HepG2 (cell line): ENCODE data around the gene HAP1. TPM values are rescaled to one million over a fixed set of nuclear protein-coding genes. Genes with fewer than 3 reads are reported as not detected.
A peak's percentile ranks its signal among the peaks of the same experiment; 100 is the strongest.

ENCODE experiments used
- ATAC-seq: fragments of 200-7000 bp; cut with Tn5 transposase; 3 replicates; pipeline ENCODE4 v1.9.1; 2020; ENCODE audit warnings: mild to moderate bottlenecking, moderate library complexity
- BruUV-seq: library from RNA; stranded (reverse); fragments of 400-500 nt; replicated peaks from 2 replicates; lab custom pipeline; 2021; lab: Mats Ljungman, UMichigan
- CTCF ChIA-PET: fragments of 300-600 bp; formaldehyde crosslinking; extraction: SDS; loops from one replicate; lab custom pipeline; 2021; ENCODE audit warnings: low total read pairs, inconsistent platforms, low intra/inter-chr PET ratio; lab: Yijun Ruan, JAX
- POLR2A ChIA-PET: fragments of 350-600 bp; sonication (Branson Sonifier 250); formaldehyde crosslinking; loops from one replicate; lab custom pipeline; 2020; ENCODE audit warnings: antibody characterized with exemption, inconsistent platforms; lab: Yijun Ruan, JAX
- DNase-seq: peaks from one replicate; pipeline ENCODE4 v3.0.0-alpha.2; 2015; ENCODE audit warnings: low spot score
- FAIRE-seq: peaks from 3 replicates; lab custom pipeline; 2011; peaks lifted over from hg19 to GRCh38; lab: Jason Lieb, UNC
- H2AFZ ChIP-seq: one replicate; pipeline ENCODE4 v1.6.1; 2011; ENCODE audit warnings: low read length, inconsistent platforms
- H3K27ac ChIP-seq: fragments of 300-600 bp; 3 replicates; pipeline ENCODE4 v1.8.0; 2011; ENCODE audit warnings: mixed run types, mild to moderate bottlenecking, mixed read lengths, low read length, inconsistent platforms; ENCODE audit not compliant: insufficient read depth; ENCODE audit errors: extremely low read length
- H3K27me3 ChIP-seq, 2 experiments: fragments of 200-600 bp in 1 of 2; 2 replicates in 1 of 2; 3 replicates in 1 of 2; pipeline versions ENCODE4 v1.6.0 to v1.8.0; 2011; ENCODE audit warnings: low read length in 2 of 2, mild to moderate bottlenecking in 2 of 2, moderate library complexity in 2 of 2, inconsistent platforms in 1 of 2; ENCODE audit not compliant: insufficient read depth in 2 of 2, control insufficient read depth in 1 of 2
- H3K36me3 ChIP-seq, 2 experiments: fragments of 200-600 bp in 1 of 2; replicated peaks in 1 of 2; 2 replicates in 1 of 2; 3 replicates in 1 of 2; pipeline versions ENCODE4 v1.5.1 to v1.8.0; 2011; ENCODE audit warnings: low read length in 2 of 2, inconsistent platforms in 1 of 2; ENCODE audit not compliant: insufficient read depth in 2 of 2, control insufficient read depth in 1 of 2
- H3K4me1 ChIP-seq: 2 replicates; pipeline ENCODE4 v1.5.1; 2012; ENCODE audit warnings: low read length, inconsistent platforms; ENCODE audit not compliant: insufficient read depth
- H3K4me2 ChIP-seq: 2 replicates; pipeline ENCODE4 v1.6.0; 2011; ENCODE audit warnings: low read depth, low read length, inconsistent platforms
- H3K4me3 ChIP-seq, 3 experiments: fragments of 200-600 bp in 1 of 3; sonication (generic), shearing (Covaris generic) in 1 of 3; replicated peaks in 1 of 3; 2 replicates each; pipeline ENCODE4 v1.5.1; 2011 to 2016; ENCODE audit warnings: low read length in 3 of 3, inconsistent platforms in 2 of 3, low read depth in 2 of 3, mild to moderate bottlenecking in 2 of 3, control low read depth in 1 of 3, mixed read lengths in 1 of 3; ENCODE audit not compliant: insufficient read depth in 1 of 3
- H3K79me2 ChIP-seq: one replicate; pipeline ENCODE4 v1.6.1; 2011; ENCODE audit warnings: low read length, inconsistent platforms; ENCODE audit not compliant: insufficient read depth
- H3K9ac ChIP-seq: 2 replicates; pipeline ENCODE4 v1.6.0; 2011; ENCODE audit warnings: mild to moderate bottlenecking, low read depth, low read length, inconsistent platforms; ENCODE audit not compliant: insufficient read depth
- H3K9me3 ChIP-seq: 2 replicates; pipeline ENCODE4 v1.5.1; 2012; ENCODE audit warnings: mild to moderate bottlenecking, low read length
- H4K20me1 ChIP-seq: 2 replicates; pipeline ENCODE4 v1.6.0; 2011; ENCODE audit warnings: inconsistent platforms, mild to moderate bottlenecking, low read length, moderate library complexity; ENCODE audit not compliant: insufficient read depth
- BHLHE40 ChIP-seq: IDR thresholded peaks from 2 replicates; pipeline ENCODE4 v1.6.1; 2011; ENCODE audit warnings: low read length, improper control_type of control experiment
- FOSL2 ChIP-seq: sonication (generic); formaldehyde crosslinking; IDR thresholded peaks from 2 replicates; pipeline ENCODE4 v1.4.0; 2020; ENCODE audit warnings: missing genetic modification reagents
- NKX3-1 ChIP-seq: sonication (generic); formaldehyde crosslinking; IDR thresholded peaks from 2 replicates; pipeline ENCODE4 v1.5.0; 2020; ENCODE audit warnings: missing genetic modification reagents
- RXRA ChIP-seq: sonication (generic); formaldehyde crosslinking; IDR thresholded peaks from 2 replicates; pipeline ENCODE4 v1.5.1; 2020; ENCODE audit warnings: missing genetic modification reagents
- ZFP91 ChIP-seq: sonication (generic); formaldehyde crosslinking; IDR thresholded peaks from 2 replicates; pipeline ENCODE4 v1.9.0; 2022; ENCODE audit warnings: missing genetic modification reagents, mild to moderate bottlenecking, borderline replicate concordance
- ZNF331 ChIP-seq: sonication (generic); formaldehyde crosslinking; IDR thresholded peaks from 2 replicates; pipeline ENCODE4 v1.4.0; 2020; ENCODE audit warnings: missing genetic modification reagents
- ZNF768 ChIP-seq: sonication (generic); formaldehyde crosslinking; IDR thresholded peaks from 2 replicates; pipeline ENCODE4 v1.4.0; 2020; ENCODE audit warnings: missing genetic modification reagents
- WGBS: methylation state at CpG from one replicate; pipeline ENCODE4 v1.1.6; 2017; ENCODE audit warnings: low lambda C conversion rate; 5-methylcytosine and 5-hydroxymethylcytosine counted together
- in situ Hi-C: cut with HindIII; loops from 2 replicates; pipeline ENCODE4 v1.10.0; 2017; ENCODE audit warnings: low pct_unique_long_range_greater_than_20kb; ENCODE audit not compliant: extremely low pct_ligation_motif_present
- intact Hi-C: fragments of 100-400 bp; cut with micrococcal nuclease; formaldehyde crosslinking; loops from one replicate; pipeline ENCODE4 v1.10.0; 2022; ENCODE audit not compliant: unreplicated experiment
- polyA plus RNA-seq, 8 experiments: library from polyadenylated mRNA; depleted of rRNA in 3 of 8; stranded (reverse) in 7 of 8; unstranded in 1 of 8; fragments of >200 nt; fragmentation: Illumina TruSeq in 4 of 8; extraction: Trizol in 4 of 8; gene quantifications; 2 replicates each; pipeline versions ENCODE4 v1.2.1 to v1.2.3, GENCODE V29; 2011 to 2016; ENCODE audit warnings: low read depth in 4 of 8, missing spikeins in 1 of 8, mixed read lengths in 1 of 8; ENCODE audit not compliant: insufficient read depth in 1 of 8
- total RNA-seq, 5 experiments: library from RNA; depleted of rRNA; stranded (reverse); fragments of >200 nt; fragmentation: Illumina TruSeq; extraction: Trizol; gene quantifications; 2 replicates each; pipeline ENCODE4 v1.2.3, GENCODE V29; 2016; ENCODE audit warnings: low read depth in 1 of 5

The HAP1 gene
- total and polyA plus RNA-seq, 2 of the 13 experiments (the other 11 are each of a cell fraction or from before 2014, with no cell fraction given), result 0.07 TPM

GRCh38 chr17:41724476-41725050 is 9.9 kb downstream of the HAP1 start:
- no peak overlapping the region for H3K27ac ChIP-seq
- no peak overlapping the region for H3K4me3 ChIP-seq
- no peaks in the 10 kb centered on the region for H3K36me3 ChIP-seq
- no peak overlapping the region for H2AFZ ChIP-seq
- in situ Hi-C loops, result no loop called here
- intact Hi-C loops, result no loop called here
- ATAC-seq (no peak), DNase-seq (no peak), FAIRE-seq (no peak)
- H3K79me2 ChIP-seq, result no peaks in the 10 kb centered on the region
- no TSS peak for BruUV-seq
- no peak for TF ChIP-seq NKX3-1
- H4K20me1 ChIP-seq, result no peaks in the 10 kb centered on the region
- CTCF ChIA-PET, result no interaction called here
- H3K4me1 ChIP-seq, result no peaks in the 10 kb centered on the region
- no peak overlapping the region for H3K4me2 ChIP-seq
- POLR2A ChIA-PET, result interaction anchor here (1.0 to 1.8 kb wide), 2 partner anchors 35 to 36 kb away, joined by 5 to 8 read pairs; no protein-coding TSS in a partner anchor
- H3K27me3 ChIP-seq, result peaks cover 10 to 61% of the 10 kb centered on the region in 2 experiments; a peak in 4 of 5 replicates
- no peak overlapping the region for H3K9ac ChIP-seq
- H3K9me3 ChIP-seq, result no peaks in the 10 kb centered on the region
- WGBS, result 41% methylated on average over 16 of the region's 17 CpGs

- Histone ChIP-seq H3K27ac (no peak overlapping the region), H3K36me3 (no peaks in the 10 kb centered on the region), H3K9ac (no peak overlapping the region), H3K27me3 (peaks cover 10 to 65% of the 10 kb centered on the region in 2 experiments; a peak in 4 of 5 replicates), H3K9me3 (no peaks in the 10 kb centered on the region), H3K79me2 (no peaks in the 10 kb centered on the region), H3K4me2 (no peak overlapping the region), H2AFZ (no peak overlapping the region), H4K20me1 (no peaks in the 10 kb centered on the region), H3K4me3 (no peak overlapping the region), H3K4me1 (no peaks in the 10 kb centered on the region)
- intact Hi-C loops, result no loop called here
- POLR2A ChIA-PET, result interaction anchor here (1.2 to 1.8 kb wide), 2 partner anchors 10 to 34 kb away, joined by 3 to 8 read pairs; partner anchors contain the start of gene HAP1
- TF ChIP-seq ZNF768 (peak; percentile 84), ZNF331 (no peak), BHLHE40 (peak; percentile 73), FOSL2 (CRISPR knock-in tag) (no peak), ZFP91 (CRISPR knock-in tag) (0 out of 2 replicates have a peak, but pooled peaks have one; percentile 44), RXRA (CRISPR knock-in tag) (peak; percentile 24; the same call in 1 of the 2 replicates)
- ATAC-seq (peak; percentile 19; the same call in 2 of the 3 replicates), FAIRE-seq (no peak), DNase-seq (no peak)
- BruUV-seq, result no TSS peak
- WGBS, result 23% methylated on average over 11 of the region's 12 CpGs
- in situ Hi-C loops, result no loop called here
- CTCF ChIA-PET, result no interaction called here
These were observed 10.5 kb downstream of the HAP1 start for GRCh38 chr17:41723801-41724475.
